GM18519 (cell line): ENCODE data around the gene TGFBR2.

Experiments used
- ATAC-seq: cut with Tn5 transposase; IDR thresholded peaks from one replicate; pipeline ENCODE4 v1.9.1; 2021; ENCODE audit warnings: mild to moderate bottlenecking, moderate library complexity; ENCODE audit not compliant: unreplicated experiment, low FRiP score

The TGFBR2 gene

DNA sequence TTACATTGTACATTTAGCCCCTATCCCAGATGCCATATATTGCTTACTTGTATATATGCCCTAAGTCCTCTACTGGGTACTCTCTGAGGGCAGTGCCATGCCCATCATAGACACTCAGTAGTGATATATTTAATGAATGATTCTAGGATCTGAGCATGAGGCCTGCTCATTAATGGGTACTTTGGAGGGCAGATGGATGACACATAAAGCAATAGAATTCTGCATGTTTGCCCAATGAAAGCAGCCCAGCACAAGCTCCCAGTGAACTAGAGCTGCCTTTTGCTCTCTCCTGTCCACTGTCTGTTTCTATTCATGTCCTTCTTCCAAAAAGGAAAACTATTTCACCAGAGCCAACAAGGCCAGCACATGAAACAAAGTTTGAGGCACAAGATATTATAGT is 63.9 kb downstream of the TGFBR2 start:
- ATAC-seq = no peak

DNA sequence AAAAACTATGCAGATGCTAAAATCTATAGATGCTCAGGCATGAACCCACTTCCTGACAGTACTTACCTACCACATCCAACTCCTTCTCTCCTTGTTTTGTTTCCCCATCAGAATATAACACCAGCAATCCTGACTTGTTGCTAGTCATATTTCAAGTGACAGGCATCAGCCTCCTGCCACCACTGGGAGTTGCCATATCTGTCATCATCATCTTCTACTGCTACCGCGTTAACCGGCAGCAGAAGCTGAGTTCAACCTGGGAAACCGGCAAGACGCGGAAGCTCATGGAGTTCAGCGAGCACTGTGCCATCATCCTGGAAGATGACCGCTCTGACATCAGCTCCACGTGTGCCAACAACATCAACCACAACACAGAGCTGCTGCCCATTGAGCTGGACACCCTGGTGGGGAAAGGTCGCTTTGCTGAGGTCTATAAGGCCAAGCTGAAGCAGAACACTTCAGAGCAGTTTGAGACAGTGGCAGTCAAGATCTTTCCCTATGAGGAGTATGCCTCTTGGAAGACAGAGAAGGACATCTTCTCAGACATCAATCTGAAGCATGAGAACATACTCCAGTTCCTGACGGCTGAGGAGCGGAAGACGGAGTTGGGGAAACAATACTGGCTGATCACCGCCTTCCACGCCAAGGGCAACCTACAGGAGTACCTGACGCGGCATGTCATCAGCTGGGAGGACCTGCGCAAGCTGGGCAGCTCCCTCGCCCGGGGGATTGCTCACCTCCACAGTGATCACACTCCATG is 65.3 kb downstream of the TGFBR2 start:
- no peak for ATAC-seq

DNA sequence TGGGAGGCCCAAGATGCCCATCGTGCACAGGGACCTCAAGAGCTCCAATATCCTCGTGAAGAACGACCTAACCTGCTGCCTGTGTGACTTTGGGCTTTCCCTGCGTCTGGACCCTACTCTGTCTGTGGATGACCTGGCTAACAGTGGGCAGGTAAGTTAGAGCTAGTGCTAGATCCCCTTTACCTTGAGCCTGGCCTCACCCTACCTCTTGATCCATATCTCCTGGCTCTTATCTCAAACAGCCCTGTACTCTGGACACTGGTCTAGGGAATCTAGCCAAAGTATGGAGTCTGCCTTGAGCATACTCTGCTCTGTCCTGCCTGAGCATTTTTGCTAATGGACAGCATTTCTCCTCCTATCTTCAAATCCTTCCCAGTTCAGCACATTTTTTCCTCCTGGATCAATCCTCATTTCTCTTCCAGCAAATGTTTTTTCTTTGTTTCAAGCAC is 65.9 kb downstream of the TGFBR2 start:
- ATAC-seq = no peak

- ATAC-seq = no peak
These were observed 66.6 kb downstream of the TGFBR2 start for GRCh38 chr3:30672959-30673358.

- no peak for ATAC-seq
These were observed 67.3 kb downstream of the TGFBR2 start for GRCh38 chr3:30673425-30674341.

DNA sequence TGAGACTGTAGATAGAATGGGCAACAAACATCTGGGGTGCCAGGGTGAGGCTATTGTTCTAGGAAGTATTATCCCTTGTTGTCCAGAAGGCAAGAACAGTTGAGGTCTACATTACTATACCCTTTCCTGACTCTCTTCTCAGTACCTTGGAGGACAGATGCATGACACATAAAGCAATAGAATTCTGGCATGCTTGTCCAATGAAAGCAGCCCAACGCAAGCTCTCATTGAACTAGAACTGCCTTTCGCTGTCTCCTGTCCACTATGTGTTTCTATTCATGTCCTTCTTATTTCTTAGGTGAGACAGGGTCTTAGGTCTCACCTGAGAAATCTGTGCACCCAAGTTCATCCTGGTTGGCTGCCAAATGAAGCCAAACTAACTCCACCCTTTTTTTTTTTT is 68.6 kb downstream of the TGFBR2 start:
- ATAC-seq = no peak

DNA sequence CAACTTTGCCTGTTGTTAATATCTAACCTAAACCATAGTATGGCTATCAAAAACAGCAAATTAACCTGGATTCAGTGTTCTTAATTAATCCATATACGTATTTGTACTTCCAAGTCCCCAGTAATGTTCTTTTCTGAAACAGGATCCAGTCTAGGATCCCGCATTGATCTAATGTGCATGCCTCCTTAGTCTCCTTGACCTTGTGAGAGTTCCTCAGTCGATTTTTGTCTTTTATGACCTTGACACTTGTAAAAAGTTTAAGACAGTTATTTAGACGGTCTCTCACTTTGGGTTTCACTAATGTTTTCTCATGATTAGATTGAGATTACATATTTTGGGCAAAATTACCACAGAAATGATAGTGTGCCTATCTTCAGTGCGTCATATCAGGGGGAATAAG is 69.4 kb downstream of the TGFBR2 start:
- no peak for ATAC-seq

- ATAC-seq = no peak
These were observed 70.3 kb downstream of the TGFBR2 start for GRCh38 chr3:30676424-30677346.

DNA sequence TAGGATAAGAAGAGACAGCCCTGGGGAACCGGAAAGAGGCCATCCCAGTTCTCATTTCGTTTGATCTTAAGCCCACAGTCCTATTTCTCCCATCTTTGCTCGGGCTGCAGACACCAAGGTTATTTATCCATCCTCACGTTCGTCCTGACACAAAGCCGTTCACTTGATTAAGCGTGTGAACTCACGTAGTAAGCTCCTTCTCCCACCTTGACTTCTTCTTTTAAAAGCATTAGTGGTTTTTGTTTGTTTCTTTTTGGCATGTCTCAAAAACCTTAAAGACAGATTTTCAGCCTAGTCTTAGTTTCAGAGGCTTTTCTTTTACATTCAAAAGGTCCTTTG is 70.9 kb downstream of the TGFBR2 start:
- no peak for ATAC-seq

DNA sequence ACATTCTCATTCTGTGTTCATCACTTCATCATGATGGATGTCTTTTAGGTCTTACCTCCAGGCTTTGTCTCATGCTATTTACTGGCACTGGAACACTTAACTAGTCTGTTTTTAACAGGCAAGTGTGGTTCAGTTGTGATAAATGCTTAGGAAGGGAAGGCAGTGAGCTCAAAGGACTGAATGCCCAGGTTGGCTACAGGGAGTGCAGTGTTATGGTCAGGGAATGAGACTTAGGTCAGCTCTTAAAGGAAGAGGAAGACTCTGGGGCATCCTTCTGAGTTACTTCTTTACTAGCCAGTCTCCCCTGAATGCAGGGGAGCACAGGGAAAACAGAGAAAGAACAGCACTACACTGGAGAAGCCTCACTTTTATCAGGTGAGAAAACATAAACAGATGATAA is 72.6 kb downstream of the TGFBR2 start:
- no peak for ATAC-seq

DNA sequence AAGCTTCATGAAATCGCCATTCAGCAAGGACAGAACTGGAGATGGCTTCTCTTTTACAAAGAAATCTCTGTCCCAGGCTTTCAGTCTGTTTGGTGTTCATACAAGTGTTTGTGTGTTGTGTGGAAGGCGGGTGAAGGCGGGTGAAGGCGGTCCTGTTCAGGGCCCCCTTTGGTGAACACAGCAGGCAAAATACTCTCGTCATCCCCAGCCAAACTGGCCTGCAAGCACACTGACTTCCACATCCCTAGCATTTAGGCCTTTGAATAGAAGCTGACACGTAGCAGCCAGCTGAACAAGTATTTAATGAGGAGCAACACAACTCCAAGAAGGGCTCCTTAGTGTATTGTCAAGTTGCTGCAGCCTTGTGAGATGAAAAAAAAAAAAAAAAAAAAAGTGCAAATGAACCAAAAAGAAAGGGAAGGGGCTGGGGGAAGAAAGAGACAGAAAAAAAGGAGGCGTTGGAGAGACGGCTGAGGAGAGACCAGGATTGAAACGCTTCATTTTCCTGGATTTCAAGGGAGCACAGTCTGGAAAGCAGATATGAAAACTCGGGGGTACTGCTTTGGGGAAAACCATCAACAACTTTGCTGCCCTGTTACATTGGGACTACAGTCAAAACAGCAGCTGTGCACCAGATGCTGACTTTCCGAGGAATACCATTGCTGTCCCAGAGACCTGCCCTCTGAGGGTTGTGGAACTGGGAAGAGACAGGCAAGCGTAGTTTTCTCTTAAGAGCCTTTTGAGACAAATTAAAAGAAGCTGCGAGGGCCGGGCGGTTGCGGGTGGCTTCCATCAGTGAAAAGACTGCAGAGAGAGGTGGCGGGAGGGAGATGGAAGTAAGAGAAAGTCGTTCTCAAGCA is 74.6 kb downstream of the TGFBR2 start:
- ATAC-seq = no peak

GRCh38 chr3:30681649-30682211 is 75.3 kb downstream of the TGFBR2 start:
- no peak for ATAC-seq

DNA sequence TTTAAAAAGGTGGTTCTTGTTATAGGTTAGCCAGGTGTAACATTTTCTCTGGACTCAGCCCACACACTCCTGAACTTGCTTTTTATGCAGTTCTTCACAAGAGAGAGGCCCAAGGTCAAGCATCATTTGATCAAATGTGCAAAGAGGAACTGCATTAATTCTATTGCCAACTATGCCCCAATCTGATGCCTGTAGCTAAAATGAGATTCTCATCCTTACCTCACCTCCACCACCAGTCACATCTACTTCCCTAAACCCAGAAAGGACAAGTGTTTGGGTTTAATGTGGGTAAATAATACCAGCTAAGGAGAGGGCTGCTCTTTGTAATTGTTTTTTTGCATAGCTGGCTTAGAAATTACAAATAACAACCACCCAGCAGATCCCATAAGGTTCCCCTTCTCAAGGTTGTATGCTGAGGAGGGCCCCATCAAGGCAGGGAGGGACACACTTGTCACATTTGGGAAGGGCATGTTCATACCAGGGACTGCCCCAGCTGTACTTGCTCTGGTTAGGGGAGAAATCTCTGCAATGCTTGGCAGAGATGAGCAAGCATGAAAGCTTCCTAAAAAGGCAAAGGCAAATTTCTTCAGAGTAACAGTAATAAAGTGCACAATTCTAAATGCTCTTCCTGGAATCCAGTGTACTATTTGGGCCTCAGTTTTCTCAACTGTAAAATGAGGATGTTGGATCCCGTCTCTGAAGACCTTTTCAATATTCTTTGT is 76.2 kb downstream of the TGFBR2 start:
- no peak for ATAC-seq

- no peak for ATAC-seq
These were observed 77.4 kb downstream of the TGFBR2 start for GRCh38 chr3:30683769-30684168.

GRCh38 chr3:30684356-30684755 is 78.0 kb downstream of the TGFBR2 start:
- no peak for ATAC-seq

GRCh38 chr3:30685267-30685667 is 78.9 kb downstream of the TGFBR2 start:
- no peak for ATAC-seq

GRCh38 chr3:30686176-30686575 is 79.8 kb downstream of the TGFBR2 start:
- no peak for ATAC-seq

DNA sequence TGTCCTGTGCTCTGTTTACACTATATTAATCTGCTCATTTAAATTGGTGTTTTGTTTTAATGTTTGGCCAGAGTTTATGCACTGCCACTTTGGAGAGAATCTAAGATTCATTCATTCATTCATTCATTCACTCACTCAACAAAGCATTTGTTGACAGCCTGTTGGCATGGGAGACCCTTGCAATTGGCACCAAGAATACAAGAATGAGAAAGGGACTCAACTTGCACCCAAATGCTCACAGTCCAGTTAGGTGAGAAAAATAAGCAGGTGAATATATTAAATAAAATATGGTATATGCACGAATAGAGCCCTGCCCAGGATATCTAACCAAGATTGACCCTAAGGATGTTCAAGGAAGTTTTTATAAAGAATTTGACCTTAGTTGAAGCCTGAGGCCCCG is 80.4 kb downstream of the TGFBR2 start:
- no peak for ATAC-seq
